ENCODE results near the gene PGBD5.
"Not testable (repeated sequence)": the region's sequence is repeated elsewhere in the genome, so short reads cannot be mapped to it uniquely, and the experiment has no call there.

PGBD5 gene, protein sequence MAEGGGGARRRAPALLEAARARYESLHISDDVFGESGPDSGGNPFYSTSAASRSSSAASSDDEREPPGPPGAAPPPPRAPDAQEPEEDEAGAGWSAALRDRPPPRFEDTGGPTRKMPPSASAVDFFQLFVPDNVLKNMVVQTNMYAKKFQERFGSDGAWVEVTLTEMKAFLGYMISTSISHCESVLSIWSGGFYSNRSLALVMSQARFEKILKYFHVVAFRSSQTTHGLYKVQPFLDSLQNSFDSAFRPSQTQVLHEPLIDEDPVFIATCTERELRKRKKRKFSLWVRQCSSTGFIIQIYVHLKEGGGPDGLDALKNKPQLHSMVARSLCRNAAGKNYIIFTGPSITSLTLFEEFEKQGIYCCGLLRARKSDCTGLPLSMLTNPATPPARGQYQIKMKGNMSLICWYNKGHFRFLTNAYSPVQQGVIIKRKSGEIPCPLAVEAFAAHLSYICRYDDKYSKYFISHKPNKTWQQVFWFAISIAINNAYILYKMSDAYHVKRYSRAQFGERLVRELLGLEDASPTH

DNA sequence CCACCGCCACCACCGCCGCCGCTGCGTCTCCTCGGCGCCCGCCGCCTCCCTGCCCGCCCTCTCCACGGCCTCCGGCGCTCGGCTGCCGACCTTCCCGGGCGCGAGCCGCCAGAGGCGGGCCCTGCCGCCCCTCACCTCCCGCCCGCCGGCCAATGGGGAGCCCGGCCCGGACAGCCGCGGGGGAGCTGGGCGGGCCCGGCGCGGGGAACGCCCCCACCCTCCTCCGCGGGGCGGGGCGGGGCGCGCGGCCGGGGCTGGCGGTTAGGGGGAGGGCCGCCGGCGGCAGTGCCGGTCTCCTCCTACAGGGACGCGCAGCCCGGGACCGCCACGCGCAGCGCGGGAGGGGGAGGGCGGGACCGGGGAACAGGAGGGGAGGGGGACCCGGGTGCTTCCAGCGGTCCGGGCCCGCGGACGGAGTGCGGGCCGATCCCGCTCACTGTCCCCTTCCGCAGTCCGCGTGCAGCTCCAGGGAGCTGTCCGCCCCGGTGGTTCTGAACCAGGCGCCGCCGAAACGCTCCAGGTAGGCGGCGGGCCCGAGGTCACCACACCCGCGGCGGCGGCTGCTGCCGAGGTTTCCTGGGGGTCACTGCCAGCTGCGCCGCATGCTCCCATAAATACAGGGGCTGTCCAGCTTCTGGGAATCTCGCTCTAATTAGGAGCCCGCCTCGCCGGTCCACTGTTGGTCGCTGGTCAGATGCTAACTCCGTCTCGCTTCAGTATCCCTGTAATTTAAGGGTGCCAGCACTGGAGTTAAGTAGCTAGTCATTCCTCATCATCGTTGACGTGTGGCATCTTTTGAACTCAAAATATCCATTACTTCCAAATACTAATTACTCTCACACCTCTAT lies at the start of gene PGBD5:
PGBD5 (minus strand) TSS at position 87 of the 848 bp plus-strand sequence. CDS start 404 bp downstream, outside the sequence.
- peak; percentile 31 for DNase-seq

- DNase-seq: not testable (repeated sequence)
These were observed 48.8 kb upstream of the PGBD5 start for GRCh38 chr1:230474924-230475323.

GRCh38 chr1:230470750-230471149 lies 44.6 kb upstream of the PGBD5 start:
- not testable (repeated sequence) for DNase-seq

DNA sequence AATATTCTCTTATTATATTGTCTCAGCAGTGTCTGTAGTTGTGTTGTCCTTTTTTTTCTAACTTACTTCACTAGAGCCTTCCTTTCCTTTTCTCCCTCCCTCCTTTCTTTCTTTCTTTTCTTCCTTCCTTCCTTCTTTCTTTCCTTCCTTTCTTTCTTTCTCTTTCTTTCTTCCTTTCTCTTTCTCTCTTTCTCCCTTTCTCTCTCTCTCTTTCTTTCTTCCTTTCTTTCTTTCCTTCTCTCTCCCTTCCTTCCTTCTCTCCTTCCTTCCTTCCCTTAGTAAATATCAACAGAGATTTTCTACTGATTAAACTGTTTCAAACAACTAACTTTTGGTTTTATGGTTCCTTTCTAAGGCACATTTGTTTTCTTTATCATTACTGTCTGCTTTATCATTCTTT lies 43.1 kb upstream of the PGBD5 start:
- no peak for DNase-seq

DNA sequence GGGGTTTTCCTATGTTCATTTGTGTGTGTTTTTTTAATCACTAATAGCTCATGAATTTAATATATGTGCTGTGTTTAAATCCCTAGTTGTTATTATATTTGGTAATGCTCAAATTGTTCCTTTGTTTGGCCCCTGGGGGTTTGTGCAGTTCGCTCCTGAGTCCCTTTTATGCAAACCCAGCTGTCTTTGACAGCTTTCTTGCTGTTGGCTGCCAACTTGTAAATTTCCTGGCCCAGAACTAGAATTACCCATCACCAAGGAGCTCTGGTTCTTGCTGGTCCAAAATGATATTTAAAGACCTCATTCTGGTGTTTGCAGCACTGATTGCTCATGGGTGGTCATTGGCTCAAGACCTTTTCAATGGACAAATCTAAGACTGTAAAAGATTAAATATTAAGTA lies 39.6 kb upstream of the PGBD5 start:
- DNase-seq: no peak

DNA sequence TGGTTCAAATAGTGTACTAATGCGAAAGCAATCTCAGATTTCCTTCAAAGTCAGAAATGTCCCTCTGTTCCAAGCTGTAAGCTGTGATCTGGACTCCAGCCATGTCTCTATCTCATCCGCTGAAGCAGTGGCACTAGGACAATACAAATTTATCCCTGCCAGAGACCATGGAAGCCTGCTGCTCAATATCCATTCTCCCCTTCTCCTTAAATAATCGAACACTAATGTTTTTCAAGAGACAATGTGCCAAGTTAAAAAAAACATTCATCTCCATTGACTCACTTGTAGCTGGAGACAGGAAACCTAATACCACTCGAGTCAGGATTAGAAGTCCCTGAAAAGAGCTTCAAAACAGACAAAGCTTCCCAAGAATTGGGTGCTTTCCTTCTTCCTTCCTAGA lies 38.5 kb upstream of the PGBD5 start:
- no peak for DNase-seq

- DNase-seq: no peak
These were observed 37.6 kb upstream of the PGBD5 start for GRCh38 chr1:230463760-230464159.

- DNase-seq: no peak
These were observed 37.2 kb upstream of the PGBD5 start for GRCh38 chr1:230463326-230463725.

- DNase-seq: no peak
These were observed 33.3 kb upstream of the PGBD5 start for GRCh38 chr1:230459465-230459864.

- no peak for DNase-seq
These were observed 32.4 kb upstream of the PGBD5 start for GRCh38 chr1:230458509-230458908.

DNA sequence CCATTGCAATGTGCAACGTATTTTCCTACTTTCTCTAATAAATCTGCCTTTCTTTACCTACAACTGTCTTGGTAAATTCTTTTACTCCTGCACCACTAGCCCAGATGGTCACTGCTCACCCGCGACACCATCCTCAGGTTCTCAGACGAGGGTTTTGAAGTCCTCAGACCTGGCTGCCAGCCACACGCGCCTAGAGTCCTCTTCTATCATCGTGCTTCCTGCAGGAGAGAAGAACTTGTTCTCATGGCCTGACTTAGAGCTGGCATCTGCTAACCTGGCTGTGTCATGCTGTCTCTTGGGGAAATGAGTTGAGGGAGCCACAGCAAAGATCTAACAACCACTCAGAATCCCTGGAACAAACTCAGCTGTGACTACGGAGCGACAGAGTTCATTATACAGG lies 30.3 kb upstream of the PGBD5 start:
- no peak for DNase-seq

- DNase-seq: no peak
These were observed 29.2 kb upstream of the PGBD5 start for GRCh38 chr1:230455291-230455690.

GRCh38 chr1:230453377-230453776 lies 27.2 kb upstream of the PGBD5 start:
- no peak for DNase-seq

GRCh38 chr1:230441183-230442029 lies 15.3 kb upstream of the PGBD5 start:
- no peak for DNase-seq

GRCh38 chr1:230435108-230435507 lies 9.0 kb upstream of the PGBD5 start:
- no peak for DNase-seq

DNA sequence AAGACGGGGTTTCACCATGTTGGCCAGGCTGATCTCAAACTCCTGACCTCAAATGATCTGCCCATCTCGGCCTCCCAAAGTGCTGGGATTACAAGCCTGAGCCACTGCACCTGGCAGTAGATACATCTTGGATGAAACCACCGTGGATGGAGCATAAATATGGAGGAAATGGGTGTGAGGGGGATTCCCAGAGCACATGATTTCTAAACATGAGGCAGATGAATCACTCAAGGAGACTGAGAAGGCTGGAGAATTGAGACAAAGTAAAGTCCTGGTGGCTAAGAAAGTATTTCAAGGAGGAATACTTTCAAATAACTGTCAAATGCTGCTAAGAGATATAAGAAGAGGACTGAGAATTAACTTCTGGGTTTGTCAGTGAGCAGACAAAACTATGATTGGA lies 5.4 kb upstream of the PGBD5 start:
- DNase-seq: no peak

- no peak for DNase-seq
These were observed 4.4 kb upstream of the PGBD5 start for GRCh38 chr1:230430499-230430898.

DNA sequence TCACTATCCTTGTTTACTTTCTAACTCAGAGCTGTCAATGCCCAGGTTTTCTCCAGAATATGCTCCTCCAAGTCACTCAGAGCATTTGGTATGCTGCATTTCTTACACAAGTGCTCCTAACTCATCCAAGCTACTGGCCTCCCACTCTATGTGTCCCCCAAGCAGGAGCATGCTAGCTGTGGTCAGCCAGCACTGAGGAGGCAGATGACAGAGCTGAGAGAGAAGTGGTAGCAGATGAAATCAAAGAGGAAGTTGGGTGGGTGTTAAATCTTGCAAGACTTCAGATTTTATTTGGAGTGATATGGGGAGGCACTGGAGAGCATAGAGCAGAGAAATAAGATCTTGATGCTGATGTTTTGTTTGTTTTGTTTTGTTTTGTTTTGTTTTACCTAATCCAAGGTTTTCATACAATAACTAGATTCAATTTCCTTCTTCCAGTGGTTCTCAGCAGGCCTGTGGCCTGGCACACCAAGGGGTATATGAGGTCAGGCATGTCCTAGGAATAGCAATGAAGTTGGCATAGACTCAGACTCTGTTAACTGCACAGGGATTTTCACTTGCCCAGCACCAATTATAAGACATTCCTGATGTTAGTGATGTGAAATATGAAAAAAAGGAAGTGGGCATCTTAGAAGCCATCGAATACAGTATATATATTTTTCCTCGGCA lies 3.1 kb upstream of the PGBD5 start:
- DNase-seq: no peak

DNA sequence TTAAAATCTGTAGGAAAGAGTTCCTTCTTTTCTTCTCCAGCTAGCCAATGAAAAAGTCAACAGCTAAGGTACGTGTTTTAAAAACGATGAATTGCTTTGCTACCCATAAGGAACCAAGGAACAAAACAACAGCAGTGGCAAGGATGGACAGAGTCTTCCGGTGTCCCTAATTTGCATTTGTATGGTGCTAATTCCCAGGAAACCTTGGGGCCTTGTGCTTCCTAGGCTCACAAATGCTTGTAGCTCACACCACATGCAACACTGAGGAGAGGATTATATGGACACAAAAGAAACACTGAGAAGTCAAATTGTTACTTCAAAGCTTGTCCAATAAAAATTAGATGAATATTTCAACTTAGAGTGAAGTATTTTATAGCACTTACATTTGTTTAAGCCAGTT lies 1.8 kb upstream of the PGBD5 start:
- DNase-seq: no peak

DNA sequence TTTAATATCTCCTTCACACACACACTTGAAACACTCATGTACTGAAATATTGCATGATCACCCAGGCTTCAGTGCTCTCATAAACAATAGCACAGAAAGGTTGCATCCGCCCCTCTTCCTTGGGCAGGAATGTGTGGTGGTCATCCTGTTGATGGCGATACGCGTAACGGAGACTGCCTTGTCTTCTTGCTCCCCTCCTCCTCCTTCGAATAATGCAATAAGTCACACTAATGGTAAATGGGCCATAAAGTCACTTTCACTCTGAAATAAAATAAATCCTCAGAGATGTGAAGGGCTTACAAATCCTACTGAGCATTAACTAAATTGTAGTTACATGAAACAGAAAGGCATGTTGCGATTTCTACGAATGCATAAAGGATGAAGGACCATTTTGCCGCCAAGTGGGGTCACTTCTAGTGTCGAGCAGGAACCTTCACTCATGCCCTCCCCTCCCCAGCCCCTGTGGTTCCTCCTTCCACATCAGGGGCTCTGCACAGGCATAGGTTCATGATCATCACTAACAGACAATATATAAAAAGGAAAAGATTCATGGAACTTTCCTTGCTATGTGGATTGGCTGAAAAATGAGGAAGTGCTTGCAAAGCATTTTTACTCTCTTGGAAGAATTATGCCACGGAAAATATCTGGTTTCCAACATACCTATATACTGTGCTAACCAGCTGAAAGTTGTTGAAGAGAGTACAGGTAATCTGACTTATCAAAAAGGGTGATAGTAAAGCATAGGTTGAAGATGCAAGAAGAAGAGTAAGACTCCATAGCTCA lies 1.2 kb upstream of the PGBD5 start:
- no peak for DNase-seq
